Erythroblast (primary cell): ENCODE measurements around the gene RNF8.

Experiments
- GATA1 ChIP-seq: IDR thresholded peaks from 2 replicates; pipeline ENCODE4 v1.6.1; 2011; ENCODE audit warnings: low read depth, mild to moderate bottlenecking, control low read depth, low read length, moderate library complexity
- POLR2A ChIP-seq: IDR thresholded peaks from 2 replicates; pipeline ENCODE4 v1.6.1; 2011; ENCODE audit warnings: mild to moderate bottlenecking, low read length

- TF ChIP-seq POLR2A, result no peak
- TF ChIP-seq GATA1, result no peak
These were observed 2.8 kb upstream of the RNF8 start for GRCh38 chr6:37351027-37351426.
